ENCODE measurements around the gene CAST. TPM values are rescaled to one million over a fixed set of nuclear protein-coding genes. Genes with fewer than 3 reads are reported as not detected.
A peak's percentile ranks its signal among the peaks of the same experiment; 100 is the strongest.

The CAST gene
- polyA plus RNA-seq, 2 of the 4 experiments (the other 2 are of a cell fraction) = 163 to 257 TPM

DNA sequence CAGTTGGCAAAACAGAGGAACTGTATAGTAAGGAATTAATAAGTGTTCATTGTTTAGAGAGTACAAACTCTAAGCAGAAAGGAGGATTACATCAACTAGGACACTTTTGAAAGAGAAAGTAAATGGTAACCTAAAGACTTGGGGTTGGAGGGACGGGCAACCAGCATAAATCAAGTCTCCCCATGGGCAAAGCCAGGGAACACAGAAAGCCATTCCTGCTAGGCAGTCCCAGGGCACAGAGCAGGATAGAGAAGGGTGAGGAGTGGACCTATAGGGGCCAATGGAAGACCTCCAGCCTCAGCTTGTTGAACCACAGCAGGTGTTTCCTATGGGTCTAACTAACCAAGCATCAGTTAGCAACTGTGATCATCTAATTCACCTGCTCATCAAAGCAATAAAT is 154.8 kb downstream of the CAST start:
- FAIRE-seq = no peak

DNA sequence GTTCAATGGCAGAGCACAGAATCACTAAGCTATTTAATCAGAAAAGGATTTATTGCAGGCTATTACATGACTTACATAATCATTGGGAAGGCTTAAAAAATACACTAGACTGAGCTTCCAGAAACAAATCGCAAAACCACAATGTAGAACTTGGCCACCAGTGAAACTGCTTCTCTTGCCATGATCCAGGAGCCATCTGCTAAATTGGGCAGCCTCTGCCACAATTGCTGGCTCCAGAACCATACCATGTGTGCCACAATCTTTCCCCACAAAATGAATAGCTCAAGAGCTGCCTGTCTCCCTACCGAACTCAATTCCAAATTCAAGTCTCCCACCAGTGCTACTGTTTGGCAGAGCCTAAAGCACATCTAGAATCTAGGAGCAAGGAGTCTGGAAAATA is 155.3 kb downstream of the CAST start:
- no peak for FAIRE-seq
- Histone ChIP-seq H3K4me2 (no peak overlapping the region), H3K27ac (no peak overlapping the region), H3K4me1 (no peaks in the 10 kb centered on the region), H3K9me3 (no peaks in the 10 kb centered on the region), H3K4me3 (no peak overlapping the region)
- no peak for DNase-seq (ENCODE audit: low read depth in 1 of 2, low spot score in 1 of 2)
- 83% methylated on average over 2 of the region's 2 CpGs for WGBS (ENCODE audit: missing lambda C conversion rate)
- POLR2A ChIA-PET = no interaction called here
- no peak for TF ChIP-seq SREBF2 (IDR thresholded peaks at IDR 0.05)
- TF ChIP-seq KDM5A (IDR thresholded peaks at IDR 0.05) = no peak
- TF ChIP-seq NR3C1 (IDR thresholded peaks at IDR 0.05) = no peak
- TF ChIP-seq CHD2 (IDR thresholded peaks at IDR 0.05; ENCODE audit: low read length, partially characterized antibody) = no peak
- TF ChIP-seq REST (IDR thresholded peaks at IDR 0.05) = no peak
- TF ChIP-seq MAX (IDR thresholded peaks at IDR 0.05) = no peak
- TF ChIP-seq HEYL (CRISPR knock-in tag; IDR thresholded peaks at IDR 0.05) = no peak
- TF ChIP-seq EHMT2 (IDR thresholded peaks at IDR 0.05; ENCODE audit: low read depth) = no peak
- no peak for TF ChIP-seq ZSCAN20 (CRISPR knock-in tag; IDR thresholded peaks at IDR 0.05)
- no peak for TF ChIP-seq TFCP2L1 (CRISPR knock-in tag; IDR thresholded peaks at IDR 0.05)
- no peak for TF ChIP-seq E2F6 (IDR thresholded peaks at IDR 0.05; ENCODE audit: borderline replicate concordance, low read depth)
- TF ChIP-seq KDM1A (IDR thresholded peaks at IDR 0.05; ENCODE audit: low read depth) = no peak
- no peak for TF ChIP-seq CHD4 (IDR thresholded peaks at IDR 0.05; ENCODE audit: borderline replicate concordance)
- TF ChIP-seq JUNB (IDR thresholded peaks at IDR 0.05) = no peak
- TF ChIP-seq HOXB13 (CRISPR knock-in tag; IDR thresholded peaks at IDR 0.05; ENCODE audit: low read depth) = no peak
- no peak for TF ChIP-seq RARB (CRISPR knock-in tag; IDR thresholded peaks at IDR 0.05)
- no peak for TF ChIP-seq RNF2 (IDR thresholded peaks at IDR 0.05; ENCODE audit: borderline replicate concordance, low read depth)
- no peak for TF ChIP-seq GATA3 (IDR thresholded peaks at IDR 0.05; ENCODE audit: borderline replicate concordance)
- no peak for TF ChIP-seq MYC (IDR thresholded peaks at IDR 0.05; ENCODE audit: borderline replicate concordance, low read length)
- no peak for ATAC-seq
- CTCF ChIA-PET = interaction anchor here (0.9 to 1.5 kb wide), 3 partner anchors 9 to 52 kb away, joined by 3 to 6 read pairs (median 4); no protein-coding TSS in a partner anchor

More for the DNA sequence above, 154.8 kb downstream of the CAST start:
- CTCF ChIA-PET = interaction anchor here (0.9 to 1.5 kb wide), 3 partner anchors 8 to 52 kb away, joined by 3 to 6 read pairs (median 4); no protein-coding TSS in a partner anchor
- no peaks in the 10 kb centered on the region for H3K4me1 ChIP-seq
- H3K9me3 ChIP-seq = no peaks in the 10 kb centered on the region
- DNase-seq (ENCODE audit: low read depth in 1 of 2, low spot score in 1 of 2) (no peak), ATAC-seq (no peak)
- no peak overlapping the region for H3K27ac ChIP-seq
- WGBS (ENCODE audit: missing lambda C conversion rate) = 52% methylated on average over 1 of the region's 1 CpG
- TF ChIP-seq FOSB (CRISPR knock-in tag; IDR thresholded peaks at IDR 0.05) (no peak), BHLHE40 (IDR thresholded peaks at IDR 0.05; ENCODE audit: low read depth, low read length) (no peak), TP53 (CRISPR knock-in tag; IDR thresholded peaks at IDR 0.05) (no peak), HMGXB4 (CRISPR knock-in tag; IDR thresholded peaks at IDR 0.05; ENCODE audit: borderline replicate concordance) (no peak)
- no peak overlapping the region for H3K4me3 ChIP-seq
- POLR2A ChIA-PET = no interaction called here
- H3K4me2 ChIP-seq = 0 out of 3 replicates have a peak overlapping the region, but pooled peaks have one; percentile 1
